HFF-Myc (cell line): ENCODE results near the gene DNLZ.

Experiments
- DNase-seq: peaks from one replicate; pipeline ENCODE4 v3.0.0-alpha.2; 2011; ENCODE audit warnings: low read depth; ENCODE audit errors: extremely low read depth
- H3K4me3 ChIP-seq: replicated peaks from 2 replicates; pipeline ENCODE4 v1.5.1; 2011; ENCODE audit warnings: low read depth, mild to moderate bottlenecking, control low read depth, low read length
- CTCF ChIP-seq: IDR thresholded peaks from 2 replicates; pipeline ENCODE4 v1.5.1; 2012; ENCODE audit warnings: mild to moderate bottlenecking, low read depth, low read length, control low read depth; ENCODE audit errors: missing control alignments

Gene DNLZ

DNA sequence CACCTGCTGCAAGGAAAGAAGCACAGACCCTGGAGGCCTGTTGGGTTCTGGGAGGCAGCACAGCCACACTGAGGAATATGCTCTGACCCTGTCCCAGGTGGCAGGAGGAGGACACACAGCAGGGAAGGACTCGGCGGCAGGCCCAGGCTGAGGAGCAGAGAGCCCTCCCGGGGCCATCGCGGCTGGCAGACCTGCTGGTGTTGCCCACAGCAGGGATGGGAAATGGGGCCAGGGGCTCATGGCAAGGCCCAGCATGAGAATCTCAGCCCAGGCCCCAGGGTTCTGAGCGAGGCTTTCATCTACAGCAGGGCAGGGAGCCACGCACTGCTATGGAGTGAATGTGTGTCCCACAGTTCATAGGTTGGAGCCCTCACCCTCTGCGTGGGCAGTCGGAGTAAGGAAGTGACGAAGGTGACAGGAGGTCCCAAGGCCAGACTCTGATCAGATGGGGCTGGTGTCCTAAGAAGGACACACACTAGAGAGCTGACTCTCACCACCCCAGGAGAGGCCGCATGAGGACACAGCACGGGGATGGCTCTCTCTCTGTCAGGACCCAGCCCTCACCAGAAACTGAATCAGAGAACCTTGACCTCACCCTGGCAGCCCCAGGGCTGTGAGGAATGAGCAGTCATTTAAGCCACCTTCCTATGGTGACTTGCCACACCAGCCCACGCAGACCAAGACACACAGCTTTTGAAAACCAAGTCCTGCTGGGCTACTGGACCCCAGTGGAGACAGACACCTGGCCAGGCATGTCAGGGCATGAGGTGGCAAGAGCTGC is 46.5 kb downstream of the DNLZ start:
- no peak overlapping the region for H3K4me3 ChIP-seq
- TF ChIP-seq CTCF, result no peak
- no peak for DNase-seq

GRCh38 chr9:136316271-136316751 is 47.2 kb downstream of the DNLZ start:
- TF ChIP-seq CTCF, result no peak
- no peak overlapping the region for H3K4me3 ChIP-seq

DNA sequence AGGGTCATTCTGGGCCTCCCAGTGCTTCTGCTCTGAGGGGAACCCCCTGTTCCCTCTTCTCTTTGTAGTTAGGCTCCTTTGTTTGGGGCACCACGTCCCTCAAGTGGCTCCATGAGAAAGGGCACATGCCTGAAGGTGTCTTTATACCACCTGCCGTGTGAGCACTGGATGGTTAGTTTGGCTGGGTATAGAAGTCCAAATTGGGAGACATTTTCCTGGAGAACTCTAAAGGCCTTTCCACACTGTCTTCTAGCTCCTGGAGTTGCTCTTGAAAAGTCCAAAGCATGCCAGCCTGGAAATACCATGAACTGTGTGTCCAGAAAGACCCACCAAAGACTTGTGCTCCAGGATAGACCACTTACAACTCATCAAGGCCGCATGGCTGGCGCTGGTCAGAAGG is 48.6 kb downstream of the DNLZ start:
- DNase-seq, result no peak
- H3K4me3 ChIP-seq, result no peak overlapping the region
- TF ChIP-seq CTCF, result no peak

More at GRCh38 chr9:136316271-136316751, 47.2 kb downstream of the DNLZ start:
- no peak for DNase-seq

GRCh38 chr9:136314056-136314416 is 49.5 kb downstream of the DNLZ start:
- TF ChIP-seq CTCF, result no peak
- no peak overlapping the region for H3K4me3 ChIP-seq
- no peak for DNase-seq

DNA sequence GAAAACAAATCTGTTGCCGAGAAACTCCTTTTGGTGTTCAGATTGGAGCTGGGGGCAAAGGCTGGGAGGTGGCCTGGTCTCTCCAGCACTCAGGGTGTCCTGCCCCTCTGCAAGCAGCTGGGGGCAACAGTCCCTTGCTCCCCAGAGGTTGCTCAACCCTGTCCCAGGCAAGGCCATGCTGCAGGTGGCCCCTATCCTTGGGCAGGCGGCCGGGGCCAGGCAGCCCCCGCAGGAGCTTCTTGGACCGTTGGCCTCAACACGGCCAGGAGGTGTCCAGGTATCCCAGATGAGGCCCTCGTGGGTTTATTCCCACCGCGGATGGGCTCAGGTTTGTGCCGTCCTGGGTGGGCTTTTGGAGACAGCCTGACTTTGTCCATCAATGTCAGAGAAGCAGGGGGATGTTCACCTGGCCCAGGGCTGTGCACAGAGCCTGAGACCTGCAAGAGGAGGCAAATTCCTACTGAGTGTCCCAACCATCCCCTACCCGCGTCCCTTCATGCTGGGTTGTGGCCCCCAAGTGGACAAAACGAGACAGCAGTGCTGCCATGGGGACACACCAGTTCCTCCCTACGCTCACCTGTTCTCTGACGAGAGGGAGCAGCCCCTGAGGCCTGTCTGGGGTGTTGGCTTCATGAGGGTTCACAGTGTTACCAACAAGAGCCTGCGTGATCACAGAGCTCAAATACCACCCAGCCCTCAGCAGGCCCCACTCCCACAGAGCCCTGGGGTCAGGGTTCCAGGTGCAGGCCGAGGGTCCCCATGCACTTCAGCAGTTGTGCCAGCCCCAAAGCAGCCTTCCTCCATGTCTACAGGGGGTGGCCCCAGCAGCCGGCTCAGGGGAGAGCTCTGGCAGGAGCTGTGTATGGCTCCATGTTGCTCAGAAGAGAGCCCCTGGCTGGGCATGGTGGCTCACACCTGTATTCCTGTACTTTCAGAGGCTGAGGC is 50.2 kb downstream of the DNLZ start:
- no peak overlapping the region for H3K4me3 ChIP-seq
- no peak for TF ChIP-seq CTCF
- no peak for DNase-seq

DNA sequence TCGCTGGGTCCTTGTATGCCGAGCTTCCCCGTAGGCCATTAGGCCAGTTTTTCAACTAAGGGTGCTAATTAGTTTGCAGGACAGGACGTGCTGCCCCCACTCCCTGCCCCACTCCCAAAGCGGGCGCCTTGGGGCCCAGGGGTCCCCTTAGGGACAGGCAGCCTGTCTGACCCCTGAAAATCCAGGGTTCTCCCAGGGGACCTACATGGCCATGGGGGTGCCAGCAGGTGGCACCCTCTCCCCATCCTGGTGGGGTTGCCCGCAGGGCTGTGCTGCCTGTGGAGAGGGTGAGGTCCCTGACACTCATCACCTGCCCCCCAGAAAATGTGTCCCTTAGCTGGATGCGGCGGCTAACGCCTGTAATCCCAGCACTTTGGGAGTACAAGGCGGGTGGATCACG is 51.1 kb downstream of the DNLZ start:
- peak; percentile 87 for TF ChIP-seq CTCF
- H3K4me3 ChIP-seq, result no peak overlapping the region
- DNase-seq, result no peak
